Muscle layer of duodenum (tissue), 2 donors: Measurements from ENCODE around the gene XYLT1.

Source experiments
- H3K27ac ChIP-seq: one replicate; pipeline ENCODE4 v1.7.0; 2013; ENCODE audit warnings: mild to moderate bottlenecking, low read length
- H3K27me3 ChIP-seq: one replicate; pipeline ENCODE4 v1.7.0; 2013; ENCODE audit warnings: low read depth, mild to moderate bottlenecking, control low read depth, low read length
- H3K36me3 ChIP-seq, 2 donors: one replicate each; pipeline ENCODE4 v1.7.0; 2013; ENCODE audit warnings: low read length in 2 of 2, control low read depth in 1 of 2, mild to moderate bottlenecking in 1 of 2; ENCODE audit not compliant: insufficient read depth in 2 of 2, control insufficient read depth in 1 of 2
- H3K4me1 ChIP-seq, 2 donors: one replicate each; pipeline ENCODE4 v1.7.0; 2013; ENCODE audit warnings: low read length in 2 of 2, mild to moderate bottlenecking in 2 of 2, control low read depth in 1 of 2, moderate library complexity in 1 of 2; ENCODE audit not compliant: insufficient read depth in 2 of 2, control insufficient read depth in 1 of 2
- H3K4me3 ChIP-seq, 2 donors: one replicate each; pipeline ENCODE4 v1.7.0; 2013; ENCODE audit warnings: low read length in 2 of 2, low read depth in 1 of 2, mild to moderate bottlenecking in 1 of 2
- H3K9me3 ChIP-seq, 2 donors: one replicate each; pipeline ENCODE4 v1.7.0; 2013; ENCODE audit warnings: low read length in 2 of 2, control low read depth in 1 of 2, mild to moderate bottlenecking in 1 of 2; ENCODE audit not compliant: control insufficient read depth in 1 of 2
- donor health status: healthy.

The XYLT1 gene

DNA sequence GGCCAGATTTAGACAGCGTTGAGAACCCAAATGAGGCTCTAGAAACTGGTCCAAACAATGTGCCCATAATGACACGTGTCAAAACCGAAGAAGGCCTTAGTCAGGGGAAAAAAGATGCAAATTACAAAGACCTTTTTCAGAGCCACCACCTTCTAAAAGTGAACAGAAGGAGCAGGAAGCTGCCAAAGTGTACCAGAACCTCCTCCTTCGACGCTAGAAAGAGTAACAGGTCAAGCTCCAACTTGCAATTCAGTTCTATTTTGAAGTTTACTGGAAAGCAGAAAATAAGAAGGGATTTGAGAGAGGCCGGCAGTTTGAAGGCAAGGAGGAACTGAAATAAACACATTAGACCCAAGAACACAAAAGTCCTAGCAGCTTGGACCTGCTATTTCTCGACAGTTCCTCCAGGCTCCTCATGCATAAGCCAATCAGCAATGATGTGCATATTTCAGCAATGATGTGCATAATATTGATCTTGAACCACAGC is 61.8 kb downstream of the XYLT1 start:
- peaks cover 0 to 4% of the 10 kb centered on the region in 2 donors for H3K36me3 ChIP-seq
- peaks cover 0 to 17% of the 10 kb centered on the region in 2 donors for H3K4me1 ChIP-seq
- no peaks in the 10 kb centered on the region for H3K27me3 ChIP-seq
- no peak overlapping the region for H3K4me3 ChIP-seq
- no peak overlapping the region for H3K27ac ChIP-seq
- no peaks in the 10 kb centered on the region for H3K9me3 ChIP-seq

DNA sequence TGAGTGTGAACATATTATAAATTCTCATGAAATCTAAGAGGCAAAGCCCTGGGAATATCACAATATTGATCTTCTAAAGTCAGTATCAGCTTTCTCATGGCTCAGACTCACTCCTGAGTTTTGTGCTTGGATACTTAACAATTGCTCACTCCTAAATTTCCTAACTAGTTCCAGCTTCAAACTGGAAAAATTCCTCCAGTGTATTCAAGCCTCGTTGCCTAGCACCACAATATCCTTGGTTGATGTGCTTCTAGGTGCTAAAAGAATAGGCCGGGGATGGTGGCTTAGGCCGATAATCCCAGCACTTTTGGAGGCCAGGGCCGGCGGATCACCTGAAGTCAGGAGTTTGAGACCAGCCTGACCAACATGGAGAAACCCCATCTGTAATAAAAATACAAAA is 62.5 kb downstream of the XYLT1 start:
- no peaks in the 10 kb centered on the region for H3K27me3 ChIP-seq
- H3K4me1 ChIP-seq = peaks cover 0 to 17% of the 10 kb centered on the region in 2 donors

GRCh38 chr16:17407321-17407720 is 63.4 kb downstream of the XYLT1 start:
- no peak overlapping the region for H3K27ac ChIP-seq
- peaks cover 0 to 4% of the 10 kb centered on the region in 2 donors for H3K36me3 ChIP-seq
- H3K4me1 ChIP-seq = peaks cover 0 to 17% of the 10 kb centered on the region in 2 donors
- no peaks in the 10 kb centered on the region for H3K27me3 ChIP-seq
- H3K4me3 ChIP-seq = no peak overlapping the region
- no peaks in the 10 kb centered on the region for H3K9me3 ChIP-seq

More for the DNA sequence above, 62.5 kb downstream of the XYLT1 start:
- Histone ChIP-seq H3K4me3 (no peak overlapping the region), H3K9me3 (no peaks in the 10 kb centered on the region), H3K27ac (no peak overlapping the region), H3K36me3 (peaks cover 0 to 4% of the 10 kb centered on the region in 2 donors)

GRCh38 chr16:17404941-17405689 is 65.6 kb downstream of the XYLT1 start:
- no peaks in the 10 kb centered on the region for H3K27me3 ChIP-seq
- H3K4me1 ChIP-seq = peaks cover 0 to 17% of the 10 kb centered on the region in 2 donors
- no peak overlapping the region for H3K4me3 ChIP-seq
- peak overlapping the region; percentile 65 for H3K27ac ChIP-seq
- peaks cover 0 to 4% of the 10 kb centered on the region in 2 donors for H3K36me3 ChIP-seq
- H3K9me3 ChIP-seq = no peaks in the 10 kb centered on the region

GRCh38 chr16:17403859-17404545 is 66.8 kb downstream of the XYLT1 start:
- peaks cover 0 to 17% of the 10 kb centered on the region in 2 donors for H3K4me1 ChIP-seq
- H3K27me3 ChIP-seq = no peaks in the 10 kb centered on the region
- no peaks in the 10 kb centered on the region for H3K9me3 ChIP-seq
- H3K27ac ChIP-seq = no peak overlapping the region
- peaks cover 0 to 4% of the 10 kb centered on the region in 2 donors for H3K36me3 ChIP-seq
- no peak overlapping the region for H3K4me3 ChIP-seq

GRCh38 chr16:17403156-17403809 is 67.5 kb downstream of the XYLT1 start:
- Histone ChIP-seq H3K9me3 (no peaks in the 10 kb centered on the region), H3K36me3 (peaks cover 0 to 4% of the 10 kb centered on the region in 2 donors), H3K4me1 (peaks cover 0 to 18% of the 10 kb centered on the region in 2 donors), H3K27ac (no peak overlapping the region), H3K4me3 (no peak overlapping the region), H3K27me3 (no peaks in the 10 kb centered on the region)

- Histone ChIP-seq H3K27me3 (no peaks in the 10 kb centered on the region), H3K4me1 (peaks cover 10 to 25% of the 10 kb centered on the region in 2 donors), H3K27ac (peak overlapping the region; percentile 37), H3K36me3 (no peaks in the 10 kb centered on the region), H3K9me3 (no peaks in the 10 kb centered on the region), H3K4me3 (no peak overlapping the region)
These were observed 73.3 kb downstream of the XYLT1 start for GRCh38 chr16:17397499-17397891.

- H3K27ac ChIP-seq = peak overlapping the region; percentile 37
- no peaks in the 10 kb centered on the region for H3K27me3 ChIP-seq
- H3K4me3 ChIP-seq = no peak overlapping the region
- H3K9me3 ChIP-seq = no peaks in the 10 kb centered on the region
- H3K36me3 ChIP-seq = no peaks in the 10 kb centered on the region
- peaks cover 10 to 25% of the 10 kb centered on the region in 2 donors for H3K4me1 ChIP-seq
These were observed 73.8 kb downstream of the XYLT1 start for GRCh38 chr16:17396762-17397498.

- Histone ChIP-seq H3K4me3 (no peak overlapping the region), H3K4me1 (peaks cover 10 to 25% of the 10 kb centered on the region in 2 donors), H3K36me3 (no peaks in the 10 kb centered on the region), H3K9me3 (no peaks in the 10 kb centered on the region), H3K27ac (peak overlapping the region; percentile 11), H3K27me3 (no peaks in the 10 kb centered on the region)
These were observed 74.8 kb downstream of the XYLT1 start for GRCh38 chr16:17395849-17396480.

GRCh38 chr16:17392857-17393692 is 77.7 kb downstream of the XYLT1 start:
- no peak overlapping the region for H3K27ac ChIP-seq
- H3K9me3 ChIP-seq = no peaks in the 10 kb centered on the region
- no peaks in the 10 kb centered on the region for H3K36me3 ChIP-seq
- H3K27me3 ChIP-seq = no peaks in the 10 kb centered on the region
- no peak overlapping the region for H3K4me3 ChIP-seq
- peaks cover 10 to 22% of the 10 kb centered on the region in 2 donors for H3K4me1 ChIP-seq
